Fibroblast of pulmonary artery (primary cell): ENCODE results near the gene ZNF763.
"Not testable (repeated sequence)": the region's sequence is repeated elsewhere in the genome, so short reads cannot be mapped to it uniquely, and the experiment has no call there.

Experiments
- DNase-seq: peaks from one replicate; pipeline ENCODE4 v3.0.0-alpha.2; 2010; ENCODE audit warnings: low read depth
- H3K4me3 ChIP-seq: replicated peaks from 2 replicates; pipeline ENCODE4 v1.5.1; 2011; ENCODE audit warnings: low read depth, mild to moderate bottlenecking, control low read depth, low read length, moderate library complexity
- TF ChIP-seq, protein P1 (sequence below): IDR thresholded peaks from 2 replicates; pipeline ENCODE4 v1.5.1; 2011; ENCODE audit warnings: mild to moderate bottlenecking, control low read depth, low read length, inconsistent platforms; ENCODE audit errors: missing control alignments

Gene ZNF763

DNA sequence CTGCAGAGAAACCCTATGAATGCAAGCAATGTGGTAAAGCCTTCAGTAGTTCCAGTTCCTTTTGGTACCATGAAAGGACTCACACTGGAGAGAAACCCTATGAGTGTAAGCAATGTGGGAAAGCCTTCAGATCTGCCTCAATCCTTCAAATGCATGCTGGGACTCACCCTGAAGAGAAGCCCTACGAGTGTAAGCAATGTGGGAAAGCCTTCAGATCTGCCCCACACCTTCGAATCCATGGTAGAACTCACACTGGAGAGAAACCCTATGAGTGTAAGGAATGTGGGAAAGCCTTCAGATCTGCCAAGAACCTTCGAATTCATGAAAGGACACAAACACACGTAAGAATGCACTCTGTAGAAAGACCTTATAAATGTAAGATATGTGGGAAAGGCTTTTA, 14.7 kb downstream of the ZNF763 start:
- TF ChIP-seq, protein P1, sequence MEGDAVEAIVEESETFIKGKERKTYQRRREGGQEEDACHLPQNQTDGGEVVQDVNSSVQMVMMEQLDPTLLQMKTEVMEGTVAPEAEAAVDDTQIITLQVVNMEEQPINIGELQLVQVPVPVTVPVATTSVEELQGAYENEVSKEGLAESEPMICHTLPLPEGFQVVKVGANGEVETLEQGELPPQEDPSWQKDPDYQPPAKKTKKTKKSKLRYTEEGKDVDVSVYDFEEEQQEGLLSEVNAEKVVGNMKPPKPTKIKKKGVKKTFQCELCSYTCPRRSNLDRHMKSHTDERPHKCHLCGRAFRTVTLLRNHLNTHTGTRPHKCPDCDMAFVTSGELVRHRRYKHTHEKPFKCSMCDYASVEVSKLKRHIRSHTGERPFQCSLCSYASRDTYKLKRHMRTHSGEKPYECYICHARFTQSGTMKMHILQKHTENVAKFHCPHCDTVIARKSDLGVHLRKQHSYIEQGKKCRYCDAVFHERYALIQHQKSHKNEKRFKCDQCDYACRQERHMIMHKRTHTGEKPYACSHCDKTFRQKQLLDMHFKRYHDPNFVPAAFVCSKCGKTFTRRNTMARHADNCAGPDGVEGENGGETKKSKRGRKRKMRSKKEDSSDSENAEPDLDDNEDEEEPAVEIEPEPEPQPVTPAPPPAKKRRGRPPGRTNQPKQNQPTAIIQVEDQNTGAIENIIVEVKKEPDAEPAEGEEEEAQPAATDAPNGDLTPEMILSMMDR = no peak
- H3K4me3 ChIP-seq = no peak overlapping the region
- no peak for DNase-seq

DNA sequence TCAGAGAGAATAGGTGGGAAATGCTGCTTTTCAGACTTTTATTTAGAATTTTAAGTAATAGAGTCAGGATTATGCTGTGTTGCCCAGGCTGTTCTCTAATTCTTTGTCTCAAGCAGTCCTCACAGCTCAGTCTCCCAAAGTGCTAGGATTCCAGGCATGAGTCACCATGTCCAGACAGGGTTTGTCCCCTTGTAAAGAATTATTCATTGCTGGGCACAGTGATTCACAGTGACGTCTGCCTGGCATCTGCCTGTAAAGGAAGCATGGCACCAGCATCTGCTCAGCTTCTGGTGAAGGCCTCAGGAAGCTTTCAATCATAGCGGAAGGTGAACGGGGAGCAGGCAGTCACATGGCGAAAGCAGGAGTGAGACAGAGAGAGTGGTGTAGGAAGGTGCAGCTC, 17.7 kb downstream of the ZNF763 start:
- DNase-seq = no peak
- TF ChIP-seq, protein P1 = no peak
- no peak overlapping the region for H3K4me3 ChIP-seq

DNA sequence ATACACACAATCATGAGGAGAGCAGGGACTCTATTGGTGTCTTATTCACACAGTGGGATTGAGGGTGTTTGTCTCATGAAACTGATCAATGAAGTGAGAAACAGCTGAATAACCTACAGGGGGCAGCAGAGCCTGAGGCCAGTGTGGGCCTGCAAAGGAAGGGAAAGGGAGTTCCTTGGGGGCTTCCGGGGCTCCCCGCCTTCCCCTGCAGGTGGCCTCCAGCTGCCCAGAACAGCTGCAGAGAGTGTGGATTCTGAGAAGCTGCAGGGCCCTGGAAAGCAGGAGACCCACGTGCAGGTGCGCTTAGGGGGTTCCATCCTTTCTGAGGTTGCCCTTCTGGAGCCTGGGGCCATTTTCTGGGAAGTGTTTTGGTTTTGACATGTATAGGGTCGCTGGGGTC, 20.1 kb downstream of the ZNF763 start:
- no peak for DNase-seq
- H3K4me3 ChIP-seq = no peak overlapping the region
- TF ChIP-seq, protein P1 = no peak

DNA sequence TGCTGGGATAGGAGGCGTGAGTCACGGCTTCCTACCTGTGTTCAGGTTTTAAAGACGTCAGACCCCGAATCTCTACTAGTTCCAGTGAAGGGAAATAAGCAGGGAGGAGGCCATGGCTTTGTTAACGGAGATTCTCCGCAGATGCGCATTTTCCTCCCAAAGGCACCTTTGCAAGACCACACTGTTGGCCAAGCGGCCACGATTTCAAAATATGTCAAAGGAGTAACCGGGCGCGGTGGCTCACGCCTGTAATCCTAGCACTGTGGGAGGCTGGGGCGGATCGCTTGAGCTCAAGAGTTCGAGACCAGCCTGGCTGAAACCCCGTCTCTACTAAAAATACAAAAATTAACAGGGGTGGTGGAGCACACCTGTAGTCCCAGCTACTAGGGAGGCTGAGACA, 21.9 kb downstream of the ZNF763 start:
- H3K4me3 ChIP-seq = no peak overlapping the region
- TF ChIP-seq, protein P1 = no peak
- DNase-seq = no peak

DNA sequence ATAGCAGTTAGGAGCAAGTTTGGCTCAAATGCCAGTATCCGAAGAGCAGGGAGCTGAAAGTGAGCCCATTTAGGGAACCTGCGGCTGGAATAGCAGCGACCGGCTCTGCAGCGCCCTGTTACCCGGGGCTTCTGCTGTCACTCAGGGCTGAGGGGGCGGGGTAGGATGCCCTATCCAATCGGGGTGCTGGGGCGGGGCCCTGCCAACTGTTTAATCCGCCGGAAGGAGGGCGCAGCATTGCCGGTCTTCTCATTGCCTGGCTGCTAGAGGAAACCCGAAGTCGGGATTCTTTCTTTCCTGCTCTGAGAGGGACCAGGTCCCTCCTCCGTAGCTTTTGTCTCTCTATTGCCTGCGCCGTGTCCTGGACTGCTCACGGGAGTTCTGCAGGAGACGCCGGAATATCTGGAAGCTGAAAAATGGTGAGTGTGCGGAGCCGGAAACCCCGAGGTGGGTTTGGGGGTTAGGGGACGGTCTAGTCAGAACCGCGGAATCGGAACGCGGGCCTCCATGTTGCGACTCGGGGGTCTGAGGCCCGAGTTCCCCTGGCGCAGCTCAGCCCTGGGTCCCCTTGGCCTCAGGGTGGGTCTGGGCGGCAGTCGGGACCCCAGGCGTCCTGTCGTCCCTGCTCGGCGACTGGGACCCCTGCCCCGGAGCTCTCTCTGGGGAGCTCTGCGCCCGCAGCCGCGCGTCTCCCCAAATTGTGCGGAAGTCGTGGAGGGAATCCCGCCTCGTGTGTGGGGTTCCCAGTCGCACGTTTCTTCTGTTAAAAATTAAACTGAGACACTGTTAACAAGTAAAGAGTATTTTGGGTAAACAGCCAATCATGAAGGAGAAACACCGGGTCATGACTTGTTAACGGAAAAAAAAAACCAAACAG, 22.8 kb downstream of the ZNF763 start:
- DNase-seq = peak; percentile 94
- peak overlapping the region; percentile 93 for H3K4me3 ChIP-seq
- TF ChIP-seq, protein P1 = no peak

DNA sequence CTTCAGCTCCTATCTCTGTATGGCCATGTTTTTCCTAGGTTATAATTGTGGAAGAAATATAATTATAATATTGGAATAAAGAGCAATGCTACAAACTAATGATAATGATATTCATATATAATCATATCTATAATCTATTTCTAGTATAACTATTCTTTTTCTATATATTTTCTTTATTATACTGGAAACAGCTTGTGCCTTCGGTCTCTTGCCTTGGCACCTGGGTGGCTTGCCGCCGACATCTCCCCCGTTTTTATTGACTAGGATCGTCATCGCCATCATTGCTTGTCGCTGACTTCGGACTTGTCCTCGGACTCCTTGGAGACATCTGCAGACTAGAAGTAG, 24.2 kb downstream of the ZNF763 start:
- DNase-seq = no peak
- TF ChIP-seq, protein P1 = no peak
- peak overlapping the region; percentile 93 for H3K4me3 ChIP-seq

DNA sequence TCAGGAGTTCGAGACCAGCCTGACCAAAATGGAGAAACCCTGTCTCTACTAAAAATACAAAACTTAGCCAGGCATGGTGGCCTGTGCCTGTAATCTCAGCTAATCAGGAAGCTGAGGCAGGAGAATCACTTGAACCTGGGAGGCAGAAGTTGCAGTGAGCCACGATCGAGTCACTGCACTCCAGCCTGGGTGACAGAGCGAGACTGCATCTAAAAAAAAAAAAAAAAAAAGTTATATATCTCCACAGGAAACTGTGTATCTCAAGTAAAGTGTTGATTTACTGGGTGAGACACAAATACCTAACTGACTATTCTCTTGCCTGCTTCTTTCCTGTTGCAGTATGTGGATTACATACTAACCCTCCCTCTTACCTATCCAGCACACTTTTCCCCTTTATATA, 27.1 kb downstream of the ZNF763 start:
- H3K4me3 ChIP-seq, DNase-seq: not testable (repeated sequence)
